Thyroid gland (tissue), 4 donors: ENCODE results near the gene GRAMD1A.

Source experiments
- POLR2A ChIP-seq, 2 donors: fragments of 450-650 bp; IDR thresholded peaks; one replicate each; pipeline ENCODE4 v1.6.1; 2017; ENCODE audit warnings: antibody characterized with exemption in 2 of 2, mild to moderate bottlenecking in 2 of 2, moderate library complexity in 1 of 2
- TF ChIP-seq, protein P1 (sequence below), 6 experiments: fragments of 200-600 bp in 3 of 6; fragments of 450-650 bp in 3 of 6; sonication (generic) in 3 of 6; IDR thresholded peaks; one replicate each; pipeline ENCODE4 v1.5.1; 2016 to 2019; ENCODE audit warnings: antibody characterized with exemption in 6 of 6, mild to moderate bottlenecking in 2 of 6, inconsistent platforms in 1 of 6, moderate library complexity in 1 of 6

GRCh38 chr19:34974646-34975045, 25.5 kb upstream of the GRAMD1A start:
- TF ChIP-seq, protein P1, sequence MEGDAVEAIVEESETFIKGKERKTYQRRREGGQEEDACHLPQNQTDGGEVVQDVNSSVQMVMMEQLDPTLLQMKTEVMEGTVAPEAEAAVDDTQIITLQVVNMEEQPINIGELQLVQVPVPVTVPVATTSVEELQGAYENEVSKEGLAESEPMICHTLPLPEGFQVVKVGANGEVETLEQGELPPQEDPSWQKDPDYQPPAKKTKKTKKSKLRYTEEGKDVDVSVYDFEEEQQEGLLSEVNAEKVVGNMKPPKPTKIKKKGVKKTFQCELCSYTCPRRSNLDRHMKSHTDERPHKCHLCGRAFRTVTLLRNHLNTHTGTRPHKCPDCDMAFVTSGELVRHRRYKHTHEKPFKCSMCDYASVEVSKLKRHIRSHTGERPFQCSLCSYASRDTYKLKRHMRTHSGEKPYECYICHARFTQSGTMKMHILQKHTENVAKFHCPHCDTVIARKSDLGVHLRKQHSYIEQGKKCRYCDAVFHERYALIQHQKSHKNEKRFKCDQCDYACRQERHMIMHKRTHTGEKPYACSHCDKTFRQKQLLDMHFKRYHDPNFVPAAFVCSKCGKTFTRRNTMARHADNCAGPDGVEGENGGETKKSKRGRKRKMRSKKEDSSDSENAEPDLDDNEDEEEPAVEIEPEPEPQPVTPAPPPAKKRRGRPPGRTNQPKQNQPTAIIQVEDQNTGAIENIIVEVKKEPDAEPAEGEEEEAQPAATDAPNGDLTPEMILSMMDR (IDR thresholded peaks at IDR 0.05): no peak
- no peak for TF ChIP-seq POLR2A (IDR thresholded peaks at IDR 0.05)
